NCI-H2196 (cell line): ENCODE results near the gene SLC6A12.

Source experiments
- DNase-seq: peaks from one replicate; lab custom pipeline; 2025; ENCODE audit not compliant: unreplicated experiment; lab: John Stamatoyannopoulos, UW

SLC6A12 gene

DNA sequence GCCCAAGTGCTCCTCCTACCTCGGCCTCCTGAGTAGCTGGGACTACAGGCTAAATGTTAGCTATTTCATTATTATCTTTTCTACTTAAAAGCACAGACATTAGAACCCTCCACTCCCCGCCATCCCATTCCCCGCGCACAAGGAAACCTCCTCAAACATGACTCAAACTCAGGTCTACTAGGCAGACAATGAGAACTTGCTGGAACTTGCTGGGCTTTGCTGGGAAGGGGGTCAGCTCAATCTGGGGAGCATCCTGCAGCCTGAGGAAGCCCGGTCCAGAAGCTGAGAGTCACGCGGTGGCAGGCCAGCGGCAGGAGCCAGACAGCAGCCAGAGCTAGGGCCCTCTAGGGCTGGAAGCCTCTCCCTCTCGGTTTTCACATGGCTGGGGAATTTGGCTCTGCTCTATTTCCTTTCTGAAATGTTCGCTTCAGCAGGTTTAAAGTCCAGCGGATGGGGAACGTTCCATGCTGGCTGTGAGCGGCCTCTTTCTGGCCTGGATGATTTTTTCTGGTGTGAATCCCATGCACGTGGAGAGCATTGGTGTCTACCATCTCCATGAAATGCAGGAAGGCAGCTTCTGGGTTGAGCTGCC, 68.5 kb downstream of the SLC6A12 start:
- DNase-seq, result no peak

DNA sequence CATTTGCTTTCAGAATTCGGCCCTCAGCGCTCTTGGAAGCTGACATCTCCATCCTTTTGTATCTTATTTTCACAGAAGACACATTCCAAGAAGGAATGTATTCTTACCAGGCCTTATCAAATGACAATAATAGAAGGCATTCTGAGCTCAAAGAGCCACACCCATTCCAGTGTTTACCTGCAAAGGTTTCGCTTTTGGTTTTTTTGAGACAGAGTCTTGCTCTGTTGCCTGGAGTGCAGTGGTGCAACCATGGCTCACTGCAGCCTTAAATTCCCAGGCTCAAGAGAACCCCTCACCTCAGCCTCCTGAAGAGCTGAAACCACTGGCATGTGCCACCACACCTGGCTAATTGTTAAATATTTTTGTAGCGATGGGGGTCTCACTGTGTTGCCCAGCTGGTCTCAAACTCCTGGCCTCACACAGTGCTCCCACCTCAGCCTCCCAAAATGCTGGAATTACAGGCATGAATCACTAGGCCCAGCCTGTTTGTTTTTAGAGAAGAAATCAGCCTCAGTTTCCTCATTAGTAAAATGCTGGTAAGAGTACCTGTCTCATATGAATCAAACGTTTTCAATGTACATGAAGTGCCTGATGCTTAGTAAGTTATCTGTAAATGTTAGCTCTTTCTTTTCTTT, 69.2 kb downstream of the SLC6A12 start:
- DNase-seq, result no peak

DNA sequence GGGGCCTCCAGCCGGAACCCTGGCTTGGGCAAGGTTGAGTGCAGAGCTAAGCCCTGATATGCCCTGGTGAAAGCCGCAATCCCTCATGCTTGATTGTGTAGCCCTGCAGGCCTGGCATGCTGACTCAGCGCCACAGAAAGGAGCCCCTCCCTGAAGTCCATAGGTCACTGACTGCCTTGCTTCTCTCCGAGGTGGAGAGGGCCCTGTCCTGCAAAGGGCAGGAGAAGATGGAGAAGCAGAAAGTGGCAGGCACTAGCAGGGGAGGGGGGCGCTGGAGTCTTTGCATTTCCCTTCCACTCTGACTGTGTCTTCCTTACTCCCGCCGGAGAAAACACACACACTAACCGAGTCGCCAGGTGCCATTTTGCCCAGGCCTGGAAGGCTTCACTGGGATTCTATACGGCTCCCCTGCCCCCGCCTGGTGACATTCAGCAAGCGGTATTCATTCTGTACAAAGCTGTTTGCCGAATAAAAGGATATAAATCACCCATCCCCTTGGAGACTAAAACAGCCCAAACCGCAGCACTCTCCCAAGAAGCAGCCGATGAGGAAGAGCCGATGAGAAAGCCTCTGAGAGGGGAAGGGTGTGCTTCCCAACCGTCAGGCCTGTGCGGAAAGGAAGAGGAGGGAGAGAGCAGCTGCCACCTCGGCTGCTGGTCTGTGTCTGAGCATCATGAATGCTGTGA, 69.8 kb downstream of the SLC6A12 start:
- no peak for DNase-seq

DNA sequence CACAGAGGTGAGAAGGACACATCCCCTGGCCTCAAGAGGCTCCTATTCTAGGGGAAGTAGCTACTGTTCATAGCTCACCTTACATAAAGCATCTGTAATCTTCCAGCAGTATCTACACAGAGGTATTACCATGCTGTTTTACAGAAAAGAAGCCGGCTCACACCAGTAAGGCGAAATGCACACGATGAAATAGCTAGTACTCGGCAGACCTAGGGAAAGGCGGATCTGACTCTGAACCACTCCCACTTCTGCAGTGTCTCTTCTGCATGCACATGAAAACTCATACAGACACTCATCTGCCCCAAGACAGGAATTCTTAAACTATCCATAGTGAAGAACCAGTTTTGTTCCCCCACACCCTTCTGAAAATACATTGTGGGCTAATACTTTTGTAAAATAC, 73.8 kb downstream of the SLC6A12 start:
- no peak for DNase-seq
